HEK293 (cell line): ENCODE results near the gene MAD2L2.

Source experiments
- CTCF ChIA-PET: fragments of 350-600 bp; formaldehyde crosslinking; extraction: SDS; loops from one replicate; lab custom pipeline; 2021; ENCODE audit warnings: antibody characterized with exemption; lab: Yijun Ruan, JAX
- POLR2A ChIA-PET: fragments of 300-600 bp; formaldehyde crosslinking; extraction: SDS; loops from one replicate; lab custom pipeline; 2020; ENCODE audit warnings: antibody characterized with exemption, inconsistent platforms; lab: Yijun Ruan, JAX
- H3K27ac ChIP-seq: fragments of 200-500 bp; sonication (Bioruptor generic); 2 replicates; pipeline ENCODE4 v1.5.1; 2014; ENCODE audit warnings: low read depth, low read length, control low read depth, inconsistent platforms; ENCODE audit errors: extremely low read depth
- H3K36me3 ChIP-seq, 2 experiments: fragments of 200-500 bp in 1 of 2; sonication (Bioruptor generic) in 1 of 2; 1 replicate in 1 of 2; 2 replicates in 1 of 2; pipeline ENCODE4 v1.5.1; 2014 to 2017; ENCODE audit warnings: inconsistent platforms in 2 of 2, low read length in 2 of 2; ENCODE audit not compliant: control insufficient read depth in 2 of 2, insufficient read depth in 1 of 2
- H3K4me1 ChIP-seq: fragments of 200-500 bp; sonication (Bioruptor generic); 2 replicates; pipeline ENCODE4 v1.5.1; 2014; ENCODE audit warnings: mild to moderate bottlenecking, low read length, inconsistent platforms; ENCODE audit not compliant: control insufficient read depth, insufficient read depth
- H3K4me3 ChIP-seq: 2 replicates; pipeline ENCODE4 v1.5.1; 2011; ENCODE audit warnings: low read depth, mild to moderate bottlenecking, control low read depth, low read length, moderate library complexity
- H3K9me3 ChIP-seq: fragments of 200-500 bp; sonication (Bioruptor generic); 2 replicates; pipeline ENCODE4 v1.5.1; 2014; ENCODE audit warnings: low read depth, low read length, inconsistent platforms; ENCODE audit not compliant: control insufficient read depth, insufficient read depth
- CTCF ChIP-seq: fragments of 450-650 bp; formaldehyde crosslinking; IDR thresholded peaks from 2 replicates; pipeline ENCODE4 v1.5.1; 2016; ENCODE audit warnings: missing biosample characterization, missing genetic modification characterization
- KLF17 ChIP-seq: fragments of 450-650 bp; formaldehyde crosslinking; IDR thresholded peaks from 2 replicates; pipeline ENCODE4 v1.5.1; 2016; ENCODE audit warnings: missing biosample characterization, missing genetic modification characterization
- KLF8 ChIP-seq: fragments of 450-650 bp; formaldehyde crosslinking; IDR thresholded peaks from 2 replicates; pipeline ENCODE4 v1.5.1; 2016; ENCODE audit warnings: missing biosample characterization, missing genetic modification characterization
- MZF1 ChIP-seq: fragments of 450-650 bp; formaldehyde crosslinking; IDR thresholded peaks from 2 replicates; pipeline ENCODE4 v1.5.1; 2017; ENCODE audit warnings: missing biosample characterization, missing genetic modification characterization, borderline replicate concordance
- PBX3 ChIP-seq: sonication (generic); formaldehyde crosslinking; IDR thresholded peaks from 2 replicates; pipeline ENCODE4 v1.8.1; 2022; ENCODE audit warnings: mild to moderate bottlenecking, moderate library complexity, missing genetic modification reagents
- PRDM4 ChIP-seq: fragments of 450-650 bp; formaldehyde crosslinking; IDR thresholded peaks from 2 replicates; pipeline ENCODE4 v1.5.1; 2017; ENCODE audit warnings: missing biosample characterization, missing genetic modification characterization
- SP2 ChIP-seq: fragments of 450-650 bp; formaldehyde crosslinking; IDR thresholded peaks from 2 replicates; pipeline ENCODE4 v1.5.1; 2016; ENCODE audit warnings: missing biosample characterization, missing genetic modification characterization
- SP7 ChIP-seq: fragments of 450-650 bp; formaldehyde crosslinking; IDR thresholded peaks from 2 replicates; pipeline ENCODE4 v1.5.1; 2016; ENCODE audit warnings: missing biosample characterization, missing genetic modification characterization
- ZBTB17 ChIP-seq: fragments of 450-650 bp; formaldehyde crosslinking; IDR thresholded peaks from 2 replicates; pipeline ENCODE4 v1.5.1; 2016; ENCODE audit warnings: missing biosample characterization, missing genetic modification characterization
- ZEB2 ChIP-seq: fragments of 450-650 bp; formaldehyde crosslinking; IDR thresholded peaks from 2 replicates; pipeline ENCODE4 v1.5.1; 2016; ENCODE audit warnings: missing biosample characterization, missing genetic modification characterization
- ZNF140 ChIP-seq: fragments of 450-650 bp; formaldehyde crosslinking; IDR thresholded peaks from 2 replicates; pipeline ENCODE4 v1.5.1; 2016; ENCODE audit warnings: missing biosample characterization, missing genetic modification characterization
- ZNF157 ChIP-seq: fragments of 450-650 bp; formaldehyde crosslinking; IDR thresholded peaks from 2 replicates; pipeline ENCODE4 v1.5.1; 2016; ENCODE audit warnings: missing biosample characterization, missing genetic modification characterization
- ZNF2 ChIP-seq: fragments of 450-650 bp; formaldehyde crosslinking; IDR thresholded peaks from 2 replicates; pipeline ENCODE4 v1.5.1; 2016; ENCODE audit warnings: missing biosample characterization, missing genetic modification characterization
- ZNF24 ChIP-seq: fragments of 450-650 bp; formaldehyde crosslinking; IDR thresholded peaks from 2 replicates; pipeline ENCODE4 v1.5.1; 2016; ENCODE audit warnings: missing biosample characterization, missing genetic modification characterization
- ZNF335 ChIP-seq: fragments of 450-650 bp; formaldehyde crosslinking; conservative IDR thresholded peaks from 2 replicates; pipeline ENCODE4 v1.5.1; 2016; ENCODE audit warnings: missing biosample characterization, missing genetic modification characterization
- ZNF394 ChIP-seq: fragments of 450-650 bp; formaldehyde crosslinking; IDR thresholded peaks from 2 replicates; pipeline ENCODE4 v1.5.1; 2016; ENCODE audit warnings: missing biosample characterization, missing genetic modification characterization, mild to moderate bottlenecking, moderate library complexity, borderline replicate concordance
- ZNF423 ChIP-seq: fragments of 450-650 bp; formaldehyde crosslinking; IDR thresholded peaks from 2 replicates; pipeline ENCODE4 v1.5.1; 2016; ENCODE audit warnings: missing biosample characterization, missing genetic modification characterization
- ZNF558 ChIP-seq: fragments of 450-650 bp; formaldehyde crosslinking; IDR thresholded peaks from 2 replicates; pipeline ENCODE4 v1.5.1; 2016; ENCODE audit warnings: missing biosample characterization, missing genetic modification characterization
- ZNF571 ChIP-seq: fragments of 450-650 bp; formaldehyde crosslinking; IDR thresholded peaks from 2 replicates; pipeline ENCODE4 v1.5.0; 2017; ENCODE audit warnings: missing biosample characterization, missing genetic modification characterization
- ZNF580 ChIP-seq: fragments of 450-650 bp; formaldehyde crosslinking; IDR thresholded peaks from 2 replicates; pipeline ENCODE4 v1.5.1; 2016; ENCODE audit warnings: missing biosample characterization, missing genetic modification characterization
- ZNF600 ChIP-seq: fragments of 450-650 bp; formaldehyde crosslinking; IDR thresholded peaks from 2 replicates; pipeline ENCODE4 v1.5.1; 2016; ENCODE audit warnings: missing biosample characterization, missing genetic modification characterization
- ZNF639 ChIP-seq: fragments of 450-650 bp; formaldehyde crosslinking; IDR thresholded peaks from 2 replicates; pipeline ENCODE4 v1.5.1; 2016; ENCODE audit warnings: missing biosample characterization, missing genetic modification characterization
- ZNF654 ChIP-seq: fragments of 450-650 bp; formaldehyde crosslinking; IDR thresholded peaks from 2 replicates; pipeline ENCODE4 v1.5.1; 2016; ENCODE audit warnings: low read depth, missing biosample characterization, missing genetic modification characterization
- ZNF692 ChIP-seq: fragments of 450-650 bp; formaldehyde crosslinking; IDR thresholded peaks from 2 replicates; pipeline ENCODE4 v1.5.1; 2016; ENCODE audit warnings: missing biosample characterization, missing genetic modification characterization
- ZNF776 ChIP-seq: fragments of 450-650 bp; formaldehyde crosslinking; IDR thresholded peaks from 2 replicates; pipeline ENCODE4 v1.5.0; 2017; ENCODE audit warnings: missing biosample characterization, missing genetic modification characterization, borderline replicate concordance
- ZNF785 ChIP-seq: fragments of 450-650 bp; formaldehyde crosslinking; IDR thresholded peaks from 2 replicates; pipeline ENCODE4 v1.5.1; 2016; ENCODE audit warnings: missing biosample characterization, missing genetic modification characterization
- ZNF837 ChIP-seq: fragments of 450-650 bp; formaldehyde crosslinking; IDR thresholded peaks from 2 replicates; pipeline ENCODE4 v1.5.1; 2016; ENCODE audit warnings: missing biosample characterization, missing genetic modification characterization
- ZSCAN30 ChIP-seq: fragments of 450-650 bp; IDR thresholded peaks from 2 replicates; pipeline ENCODE4 v1.5.1; 2018; ENCODE audit warnings: missing biosample characterization, mild to moderate bottlenecking, missing genetic modification characterization, moderate library complexity

Gene MAD2L2

GRCh38 chr1:11719313-11720032, 38.5 kb upstream of the MAD2L2 start:
- POLR2A ChIA-PET: interaction anchor here (0.6 to 1.1 kb wide), 2 partner anchors 50 to 56 kb away, joined by 3 read pairs; partner anchors contain the start of gene FBXO6
- TF ChIP-seq KLF17 (tag by site-specific recombination): 0 out of 2 replicates have a peak, but pooled peaks have one; percentile 13
- 0 out of 2 replicates have a peak, but pooled peaks have one; percentile 24 for TF ChIP-seq ZBTB17 (tag by site-specific recombination)
- TF ChIP-seq ZNF24 (tag by site-specific recombination): no peak
- no peak for TF ChIP-seq ZNF157
- TF ChIP-seq MZF1 (tag by site-specific recombination): no peak
- TF ChIP-seq SP7 (tag by site-specific recombination): peak; percentile 45
- no peak for TF ChIP-seq ZNF776
- TF ChIP-seq ZNF654 (tag by site-specific recombination): peak; percentile 85
- 0 out of 2 replicates have a peak, but pooled peaks have one; percentile 57 for TF ChIP-seq ZNF423 (tag by site-specific recombination)
- no peak for TF ChIP-seq ZNF639
- TF ChIP-seq ZNF394: no peak
- no peak for TF ChIP-seq PRDM4 (tag by site-specific recombination)
- no peak for TF ChIP-seq ZNF571 (tag by site-specific recombination)
- TF ChIP-seq ZNF558 (tag by site-specific recombination): no peak
- TF ChIP-seq PBX3 (CRISPR knock-in tag): no peak
- no peak for TF ChIP-seq SP2 (tag by site-specific recombination)
- TF ChIP-seq ZNF600 (tag by site-specific recombination): peak; percentile 94
- 0 out of 2 replicates have a peak, but pooled peaks have one; percentile 10 for TF ChIP-seq ZNF580 (tag by site-specific recombination)
- peak; percentile 93 for TF ChIP-seq CTCF (tag by site-specific recombination)
- TF ChIP-seq ZNF837 (tag by site-specific recombination): no peak
- TF ChIP-seq KLF8 (tag by site-specific recombination): peak; percentile 29; the same call in 1 of the 2 replicates
- no peak for TF ChIP-seq ZNF140
- 0 out of 2 replicates have a peak, but pooled peaks have one; percentile 67 for TF ChIP-seq ZEB2 (tag by site-specific recombination)
- peak; percentile 45 for TF ChIP-seq ZNF335
- peak; percentile 59; the same call in 1 of the 2 replicates for TF ChIP-seq ZNF2
- TF ChIP-seq ZNF692 (tag by site-specific recombination): peak; percentile 64; the same call in 1 of the 2 replicates
- 0 out of 2 replicates have a peak, but pooled peaks have one; percentile 42 for TF ChIP-seq ZSCAN30
- TF ChIP-seq ZNF785 (tag by site-specific recombination): peak; percentile 60; the same call in 1 of the 2 replicates

More at GRCh38 chr1:11719313-11720032, 38.5 kb upstream of the MAD2L2 start:
- Histone ChIP-seq H3K9me3 (no peaks in the 10 kb centered on the region), H3K4me1 (no peaks in the 10 kb centered on the region), H3K4me3 (peak overlapping the region; percentile 11), H3K36me3 (no peaks in the 10 kb centered on the region), H3K27ac (no peak overlapping the region)
- CTCF ChIA-PET: interaction anchor here (0.6 to 4.5 kb wide), 26 partner anchors 8 to 682 kb away, joined by 3 to 38 read pairs (median 4); partner anchors contain the start of genes AGTRAP, FBXO2, FBXO44 and FBXO6
